Left ventricle myocardium superior (tissue), 1 donor: Measurements from ENCODE around the gene NR1H2. TPM values are rescaled to one million over a fixed set of nuclear protein-coding genes. Genes with fewer than 3 reads are reported as not detected.
"Not testable (repeated sequence)": the region's sequence is repeated elsewhere in the genome, so short reads cannot be mapped to it uniquely, and the experiment has no call there.

Source experiments
- ATAC-seq: fragments of 200-7000 bp; cut with Tn5 transposase; one replicate; pipeline ENCODE4 v1.9.1; 2020; ENCODE audit warnings: mild to moderate bottlenecking, moderate library complexity
- DNase-seq: peaks from one replicate; pipeline ENCODE4 v3.0.0-alpha.2; 2020
- intact Hi-C: fragments of 100-400 bp; cut with micrococcal nuclease; formaldehyde crosslinking; loops from one replicate; pipeline ENCODE4 v1.11.0; 2022
- total RNA-seq: library from RNA; stranded (reverse); fragmentation: NEBNext Ultra II Directional; extraction: Animal tissue kit (Norgen Biotek cat#: 25700); gene quantifications from one replicate; pipeline ENCODE4 v1.2.1, GENCODE V29; 2021
- donor health status: DM: no; HTN: yes; CAD: no; lungs with severe emphysema.

NR1H2 gene
- total RNA-seq, 1 donor from 2014 or later: 76.5 TPM

DNA sequence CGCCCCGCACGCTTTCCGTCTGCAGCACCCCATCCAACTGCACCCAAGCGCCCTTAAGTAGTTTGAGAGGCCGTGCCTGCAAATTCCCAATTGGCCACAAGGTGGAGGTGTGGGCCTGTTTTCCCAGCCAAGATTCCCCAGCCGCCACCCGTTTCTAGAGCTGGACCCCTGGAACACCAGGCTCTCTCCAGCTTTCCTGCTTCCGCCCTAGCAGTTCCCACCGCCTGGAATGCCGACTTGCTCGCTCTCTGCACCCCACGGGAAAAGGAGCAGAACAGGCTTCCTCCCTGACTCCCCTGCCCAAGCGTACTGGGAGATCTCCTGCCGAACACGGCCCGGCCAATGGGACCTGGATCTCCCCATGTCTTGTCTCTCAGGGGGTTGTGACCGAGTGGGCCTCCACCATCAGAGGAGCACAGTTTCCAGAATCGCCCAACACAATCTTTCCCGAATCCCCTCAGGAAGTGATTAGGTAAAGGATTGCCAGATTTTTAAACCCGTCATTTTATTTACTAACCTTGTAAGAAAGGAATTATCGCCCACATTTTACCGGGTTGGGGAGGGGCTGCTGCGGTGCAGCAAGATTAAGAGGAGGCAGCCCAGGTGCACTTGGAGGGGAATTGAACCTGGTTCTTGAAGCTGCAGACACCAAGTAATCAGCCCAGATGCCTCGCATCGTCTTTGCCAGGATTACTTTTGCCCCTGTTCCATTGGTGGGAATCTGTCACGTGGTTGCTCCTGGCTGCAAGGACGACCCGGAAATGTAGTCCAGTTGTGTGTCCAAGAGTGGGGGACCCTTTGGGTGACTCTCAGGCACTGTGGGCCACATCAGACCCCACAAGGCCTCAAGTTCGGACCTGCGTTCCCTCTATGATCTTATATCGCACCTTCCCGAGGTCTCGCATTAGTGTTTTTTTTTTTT, 7.3 kb upstream of the NR1H2 start:
- ATAC-seq (peak; percentile 96), DNase-seq (peak; percentile 86)
- intact Hi-C loops: no loop called here

DNA sequence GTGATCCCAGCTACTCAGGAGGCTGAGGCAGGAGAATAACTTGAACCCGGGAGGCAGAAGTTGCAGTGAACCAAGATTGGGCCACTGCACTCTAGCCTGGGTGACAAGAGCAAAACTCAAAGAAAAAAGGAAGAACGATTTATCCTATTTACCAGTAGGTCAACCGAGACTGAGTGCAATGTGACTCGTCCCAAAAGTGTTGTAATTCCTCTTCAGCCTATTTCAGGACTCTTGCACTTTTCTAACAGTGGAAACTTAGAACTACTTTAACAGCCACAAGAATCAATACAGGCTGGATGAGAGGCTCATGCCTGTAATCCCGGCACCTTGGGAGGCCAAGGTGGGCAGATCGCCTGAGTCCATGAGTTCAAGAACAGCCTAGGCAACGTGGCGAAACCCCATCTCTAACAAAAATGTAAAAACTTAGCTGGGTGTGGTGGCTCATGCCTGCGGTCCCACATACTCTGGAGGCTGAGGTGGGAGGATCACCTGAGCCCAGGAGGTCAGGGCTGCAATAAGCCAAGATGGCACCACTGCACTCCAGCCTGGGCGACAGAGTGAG, 4.3 kb upstream of the NR1H2 start:
- DNase-seq: no peak
- no peak for ATAC-seq
- intact Hi-C loops: no loop called here

DNA sequence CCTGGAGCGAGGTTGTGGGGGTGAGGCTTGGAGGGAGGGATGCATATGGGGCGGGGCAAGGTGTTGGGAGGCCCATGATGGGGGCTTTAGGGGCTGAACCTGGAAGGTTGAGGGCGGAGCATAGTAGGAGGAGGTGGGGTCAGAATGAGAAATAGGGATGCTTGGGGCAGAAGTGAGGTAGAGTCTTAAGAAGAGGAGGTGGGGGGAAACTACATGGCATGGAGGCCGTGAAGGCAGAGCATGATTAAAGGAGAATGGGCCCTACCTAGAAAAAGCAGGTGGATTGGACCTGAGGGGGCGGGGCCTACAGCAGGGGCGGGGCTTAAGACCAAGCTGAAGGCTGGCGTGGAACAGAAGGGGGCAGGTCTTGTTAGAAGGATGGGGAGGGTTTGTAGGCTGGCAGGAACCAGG, 799 bp downstream of the NR1H2 start:
- ATAC-seq (no peak), DNase-seq (no peak)
- intact Hi-C loops: no loop called here

DNA sequence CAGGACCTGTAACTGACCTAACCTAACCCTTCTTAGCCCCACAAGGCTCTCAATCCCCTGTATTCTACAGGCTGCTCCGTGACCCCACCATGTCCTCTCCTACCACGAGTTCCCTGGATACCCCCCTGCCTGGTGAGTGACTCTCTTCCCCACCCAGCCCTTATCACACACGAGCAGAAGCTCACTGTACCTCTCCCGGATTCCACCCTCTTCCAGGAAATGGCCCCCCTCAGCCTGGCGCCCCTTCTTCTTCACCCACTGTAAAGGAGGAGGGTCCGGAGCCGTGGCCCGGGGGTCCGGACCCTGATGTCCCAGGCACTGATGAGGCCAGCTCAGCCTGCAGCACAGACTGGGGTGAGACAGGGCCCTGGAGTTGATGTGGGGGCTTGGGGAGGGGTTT, 1.3 kb downstream of the NR1H2 start:
- intact Hi-C loops: no loop called here
- no peak for ATAC-seq

DNA sequence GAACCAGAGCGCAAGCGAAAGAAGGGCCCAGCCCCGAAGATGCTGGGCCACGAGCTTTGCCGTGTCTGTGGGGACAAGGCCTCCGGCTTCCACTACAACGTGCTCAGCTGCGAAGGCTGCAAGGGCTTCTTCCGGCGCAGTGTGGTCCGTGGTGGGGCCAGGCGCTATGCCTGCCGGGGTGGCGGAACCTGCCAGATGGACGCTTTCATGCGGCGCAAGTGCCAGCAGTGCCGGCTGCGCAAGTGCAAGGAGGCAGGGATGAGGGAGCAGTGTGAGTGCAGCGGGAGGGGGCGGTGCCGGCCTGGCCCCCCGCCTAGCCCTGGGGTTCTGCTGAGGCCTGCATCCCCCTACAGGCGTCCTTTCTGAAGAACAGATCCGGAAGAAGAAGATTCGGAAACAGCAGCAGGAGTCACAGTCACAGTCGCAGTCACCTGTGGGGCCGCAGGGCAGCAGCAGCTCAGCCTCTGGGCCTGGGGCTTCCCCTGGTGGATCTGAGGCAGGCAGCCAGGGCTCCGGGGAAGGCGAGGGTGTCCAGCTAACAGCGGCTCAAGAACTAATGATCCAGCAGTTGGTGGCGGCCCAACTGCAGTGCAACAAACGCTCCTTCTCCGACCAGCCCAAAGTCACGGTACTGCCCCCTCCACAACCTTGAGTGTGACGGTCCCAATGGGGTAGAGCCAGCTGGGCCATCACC, 2.1 kb downstream of the NR1H2 start:
- intact Hi-C loops: no loop called here

More for the DNA sequence above, 1.3 kb downstream of the NR1H2 start:
- DNase-seq: no peak

DNA sequence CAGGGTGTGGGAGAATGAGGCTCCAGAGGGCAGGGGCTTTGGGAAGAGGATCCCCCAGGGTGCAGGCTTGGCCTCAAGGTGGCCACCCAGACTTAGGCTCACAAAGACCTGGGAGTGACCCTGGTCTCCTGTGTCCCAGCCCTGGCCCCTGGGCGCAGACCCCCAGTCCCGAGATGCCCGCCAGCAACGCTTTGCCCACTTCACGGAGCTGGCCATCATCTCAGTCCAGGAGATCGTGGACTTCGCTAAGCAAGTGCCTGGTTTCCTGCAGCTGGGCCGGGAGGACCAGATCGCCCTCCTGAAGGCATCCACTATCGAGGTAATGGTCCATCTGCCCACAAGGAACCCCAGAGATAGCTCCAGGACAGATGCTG, 2.6 kb downstream of the NR1H2 start:
- DNase-seq: no peak
- intact Hi-C loops: no loop called here
- no peak for ATAC-seq

More for the DNA sequence above, 2.1 kb downstream of the NR1H2 start:
- DNase-seq (no peak), ATAC-seq (no peak)

DNA sequence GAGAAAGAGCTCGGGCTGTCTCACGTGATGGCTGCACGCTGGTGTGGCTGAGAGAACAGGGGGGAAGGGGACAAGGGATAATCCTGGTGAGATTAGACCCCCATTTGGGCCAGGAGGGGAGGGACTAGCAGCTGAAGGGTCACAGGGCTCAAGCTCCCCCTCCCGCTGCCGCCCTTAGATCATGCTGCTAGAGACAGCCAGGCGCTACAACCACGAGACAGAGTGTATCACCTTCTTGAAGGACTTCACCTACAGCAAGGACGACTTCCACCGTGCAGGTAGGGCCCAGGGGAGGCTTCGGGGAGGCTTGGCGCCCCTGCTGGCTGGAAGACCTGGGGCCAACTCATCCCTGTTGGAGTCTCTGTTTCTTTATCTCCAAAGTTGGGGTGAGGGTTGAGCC, 3.3 kb downstream of the NR1H2 start:
- intact Hi-C loops: no loop called here

DNA sequence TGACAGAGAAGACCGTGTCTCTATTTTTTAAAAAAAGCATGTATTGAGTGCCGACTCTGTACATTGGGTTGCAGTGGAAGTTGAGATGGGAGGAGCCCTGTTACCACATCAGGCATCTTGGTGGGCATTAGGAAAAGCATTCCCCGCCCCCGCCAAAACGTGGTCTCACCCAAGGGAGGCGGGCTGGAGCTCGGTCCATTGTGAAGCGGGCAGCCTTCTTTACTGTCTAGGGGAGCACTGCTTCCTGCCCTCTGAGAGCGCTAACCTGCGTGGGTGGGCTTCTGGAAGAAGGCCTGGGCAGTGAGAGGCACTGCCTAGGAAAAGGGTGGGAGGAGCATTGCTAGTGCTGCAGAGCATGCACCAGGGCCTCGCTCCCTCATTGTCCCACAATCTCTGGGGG, 3.9 kb downstream of the NR1H2 start:
- no peak for ATAC-seq
- DNase-seq: no peak
- intact Hi-C loops: no loop called here

More for the DNA sequence above, 3.3 kb downstream of the NR1H2 start:
- DNase-seq (no peak), ATAC-seq (no peak)

DNA sequence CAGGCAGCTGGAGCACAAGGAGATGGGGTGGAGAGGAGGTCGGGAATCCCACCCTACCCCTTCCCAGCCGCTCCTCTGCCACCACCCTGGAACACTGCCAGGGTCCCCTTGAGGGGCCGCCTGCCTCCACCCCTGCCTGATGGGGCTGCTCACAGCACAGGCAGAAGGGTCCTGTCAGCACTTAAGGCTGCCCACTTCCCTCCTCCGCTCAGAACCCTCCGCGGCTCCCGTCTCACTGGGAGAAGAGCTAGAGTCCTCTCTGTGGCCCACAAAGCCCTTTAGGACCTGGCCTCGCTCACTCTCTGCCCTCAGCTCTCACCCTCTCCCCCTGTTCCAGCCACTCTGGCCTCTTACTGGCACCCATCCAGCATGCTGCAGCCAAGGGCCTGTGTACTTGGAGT, 4.5 kb downstream of the NR1H2 start:
- ATAC-seq (no peak), DNase-seq (no peak)
- intact Hi-C loops: no loop called here

DNA sequence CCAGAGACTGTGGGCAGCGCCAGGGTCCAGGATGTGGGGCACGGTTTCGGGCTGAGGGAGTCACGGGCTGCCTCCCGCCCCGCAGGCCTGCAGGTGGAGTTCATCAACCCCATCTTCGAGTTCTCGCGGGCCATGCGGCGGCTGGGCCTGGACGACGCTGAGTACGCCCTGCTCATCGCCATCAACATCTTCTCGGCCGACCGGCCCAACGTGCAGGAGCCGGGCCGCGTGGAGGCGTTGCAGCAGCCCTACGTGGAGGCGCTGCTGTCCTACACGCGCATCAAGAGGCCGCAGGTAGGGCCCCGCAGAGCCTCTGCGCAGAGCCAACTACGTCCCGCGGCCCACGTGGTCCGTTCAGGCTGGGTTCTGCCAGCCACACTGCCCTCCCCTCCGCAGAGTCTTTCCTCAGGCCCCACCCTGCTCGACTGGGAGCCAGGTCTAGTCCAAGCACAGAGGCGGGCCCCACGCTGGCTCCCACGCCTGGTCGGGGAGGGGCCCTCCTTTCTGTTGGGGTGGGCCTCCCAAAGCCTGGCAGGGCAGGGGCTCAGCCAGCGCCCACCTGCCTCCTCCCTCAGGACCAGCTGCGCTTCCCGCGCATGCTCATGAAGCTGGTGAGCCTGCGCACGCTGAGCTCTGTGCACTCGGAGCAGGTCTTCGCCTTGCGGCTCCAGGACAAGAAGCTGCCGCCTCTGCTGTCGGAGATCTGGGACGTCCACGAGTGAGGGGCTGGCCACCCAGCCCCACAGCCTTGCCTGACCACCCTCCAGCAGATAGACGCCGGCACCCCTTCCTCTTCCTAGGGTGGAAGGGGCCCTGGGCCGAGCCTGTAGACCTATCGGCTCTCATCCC, 5.8 kb downstream of the NR1H2 start:
- DNase-seq (no peak), ATAC-seq (no peak)
- intact Hi-C loops: no loop called here

DNA sequence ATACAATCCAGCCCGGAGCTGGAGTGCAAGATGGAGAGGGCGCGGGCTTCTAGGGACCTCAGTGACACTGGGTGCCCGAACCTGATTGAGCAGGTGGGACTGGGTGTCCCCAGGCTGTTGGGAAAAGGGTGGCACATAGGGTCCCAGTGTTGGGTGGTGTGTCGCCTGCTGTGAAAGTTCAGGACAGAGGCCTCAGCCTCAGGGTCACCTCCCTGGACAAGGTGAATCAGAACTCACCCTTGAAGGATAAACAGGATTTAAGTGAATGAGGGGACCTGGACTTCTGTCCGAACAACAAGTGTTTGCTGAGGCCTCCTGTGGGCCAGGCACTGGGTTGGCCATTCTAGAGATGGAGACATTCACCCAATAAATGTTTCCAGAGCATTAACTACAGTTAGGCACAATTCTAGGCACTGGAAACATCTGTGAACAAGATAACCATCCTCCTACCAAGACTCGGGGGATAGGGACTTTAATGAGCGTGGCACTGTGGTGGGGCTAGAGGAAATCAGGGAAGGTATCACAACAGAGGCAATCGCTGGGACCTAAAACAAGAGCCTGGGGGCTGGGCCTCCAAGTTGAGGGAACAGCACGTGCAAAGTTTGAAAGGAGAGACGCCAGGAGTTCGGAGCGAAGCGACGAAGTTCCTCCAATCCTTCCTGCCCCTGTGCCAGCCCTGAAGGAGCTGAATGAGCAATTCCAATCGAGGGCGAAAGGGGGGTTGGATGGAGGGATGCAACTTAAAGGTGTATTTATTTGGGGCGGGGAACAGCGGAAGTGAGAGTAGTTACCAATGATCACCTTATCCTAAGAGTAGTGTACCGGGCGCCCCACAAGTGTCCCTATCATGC, 7.0 kb downstream of the NR1H2 start:
- no peak for DNase-seq
- ATAC-seq: no peak
- intact Hi-C loops: no loop called here

DNA sequence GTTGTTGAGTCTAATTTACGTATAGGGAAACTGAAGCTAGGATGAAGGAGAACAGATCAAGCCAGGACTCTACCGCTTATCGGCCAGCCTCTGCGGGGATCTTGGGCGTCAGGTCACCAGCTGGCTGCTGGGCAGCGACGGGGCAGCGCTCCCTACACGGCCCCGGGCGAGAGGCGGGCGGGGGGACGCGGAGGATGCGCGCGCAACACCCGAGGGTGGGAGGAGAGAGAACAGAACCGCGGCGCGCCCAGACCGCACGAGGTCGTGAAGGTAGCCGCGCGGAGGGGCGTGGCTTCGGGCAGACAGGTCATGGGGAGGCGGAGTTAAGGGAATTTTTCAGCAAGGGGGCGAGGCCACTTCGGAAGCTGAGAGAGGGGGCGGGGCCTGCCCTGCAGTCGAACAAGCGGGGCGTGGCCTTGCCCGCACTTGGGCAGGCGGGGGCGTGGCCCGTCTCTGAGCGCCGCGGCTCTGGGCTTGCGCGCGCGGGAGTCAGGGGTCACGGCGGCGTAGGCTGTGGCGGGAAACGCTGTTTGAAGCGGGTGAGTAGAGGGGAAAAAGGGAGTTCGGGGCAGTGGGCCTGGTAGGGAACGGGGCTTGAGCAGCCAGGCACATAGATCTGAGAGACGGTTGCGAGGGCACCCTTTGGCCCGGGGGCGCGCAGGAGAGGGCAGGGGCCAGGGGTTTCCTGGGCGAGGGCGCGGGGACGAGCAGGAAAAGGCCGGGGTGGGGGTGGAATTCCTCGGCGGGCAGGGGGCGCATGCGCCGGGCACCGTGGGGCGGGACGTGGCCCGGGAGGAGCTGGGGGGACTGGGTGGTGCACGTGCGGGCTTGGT, 7.8 kb downstream of the NR1H2 start, which contains the start of gene POLD1:
Gene POLD1 (plus strand): TSS at position 496 of the 833 bp plus-strand sequence. CDS start 14,505 bp downstream, outside the sequence.
- peak; percentile 96 for ATAC-seq
- intact Hi-C loops: no loop called here
- peak; percentile 99 for DNase-seq

DNA sequence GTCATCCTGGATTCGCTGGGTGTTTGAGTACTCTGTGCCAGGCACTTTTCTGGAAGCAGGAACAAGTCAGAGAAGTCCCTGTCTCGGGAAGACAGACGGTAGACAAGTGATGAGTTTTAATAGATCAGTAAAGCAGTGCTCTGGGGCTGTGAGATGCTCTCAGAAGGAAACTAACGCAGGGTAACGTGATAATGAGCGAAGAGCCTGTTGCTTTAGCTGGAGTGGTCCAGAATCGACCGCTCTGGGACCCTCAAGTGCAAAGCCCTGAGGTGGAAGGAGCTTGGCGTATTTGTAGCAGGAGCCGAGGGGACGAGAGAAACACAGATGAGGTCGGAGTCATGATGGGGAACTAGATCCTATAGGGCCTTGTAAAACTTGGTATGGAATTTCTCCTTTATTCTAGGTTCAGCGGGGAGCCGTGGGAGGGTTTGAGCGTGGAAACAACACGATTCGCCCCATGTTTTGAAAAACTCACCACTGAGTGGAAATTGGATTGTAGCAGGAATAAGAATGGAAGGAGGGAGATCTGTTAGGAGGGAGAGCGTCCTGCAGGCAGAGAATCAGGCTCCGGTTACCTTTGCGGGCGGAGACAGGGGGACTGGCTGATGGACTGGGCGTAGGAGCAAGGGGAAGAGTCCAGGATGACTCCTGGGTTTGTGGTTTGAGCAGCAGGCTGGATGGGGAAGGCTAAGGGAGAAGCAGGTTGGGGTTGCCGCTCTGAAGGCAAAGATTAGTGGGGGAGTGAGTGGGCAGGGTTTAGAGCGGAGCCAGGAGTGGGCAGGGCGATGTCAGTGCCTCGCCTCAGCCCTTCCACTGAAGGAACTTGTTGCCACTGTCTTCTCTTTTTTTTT, 8.7 kb downstream of the NR1H2 start:
- intact Hi-C loops: no loop called here
- no peak for ATAC-seq
- no peak for DNase-seq

DNA sequence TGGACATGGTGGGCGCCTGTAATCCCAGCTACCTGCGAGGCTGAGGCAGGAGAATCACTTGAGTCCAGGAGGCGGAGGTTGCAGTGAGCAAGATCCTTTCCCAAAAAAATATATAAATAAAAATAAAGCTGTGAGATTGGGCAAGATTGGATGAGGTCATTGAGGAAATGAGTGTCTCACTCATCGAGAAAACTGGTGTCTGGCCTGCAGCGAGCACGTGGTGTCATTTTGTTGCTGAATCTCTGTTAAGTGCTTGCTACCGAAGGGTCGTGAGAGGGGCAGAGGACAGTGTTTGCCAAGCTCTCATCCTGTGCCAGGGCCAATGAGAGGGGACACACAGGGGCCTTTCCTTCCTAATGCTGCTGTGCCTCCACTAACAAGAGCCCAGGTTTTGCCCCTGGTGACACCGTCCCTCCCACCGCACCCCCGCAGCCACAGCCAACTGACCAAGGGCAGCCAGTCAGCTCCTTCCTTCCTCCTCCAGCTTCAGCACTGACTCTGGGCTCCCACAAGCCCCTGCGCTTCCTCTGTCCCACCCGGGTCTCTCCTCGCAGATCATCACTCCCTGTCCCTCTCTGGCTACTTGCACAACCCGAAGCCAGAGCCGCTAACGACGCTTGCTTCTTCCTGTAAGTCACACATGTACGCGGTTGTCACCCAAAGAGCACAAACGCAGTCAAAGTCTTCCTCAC, 11.1 kb downstream of the NR1H2 start:
- no peak for DNase-seq

DNA sequence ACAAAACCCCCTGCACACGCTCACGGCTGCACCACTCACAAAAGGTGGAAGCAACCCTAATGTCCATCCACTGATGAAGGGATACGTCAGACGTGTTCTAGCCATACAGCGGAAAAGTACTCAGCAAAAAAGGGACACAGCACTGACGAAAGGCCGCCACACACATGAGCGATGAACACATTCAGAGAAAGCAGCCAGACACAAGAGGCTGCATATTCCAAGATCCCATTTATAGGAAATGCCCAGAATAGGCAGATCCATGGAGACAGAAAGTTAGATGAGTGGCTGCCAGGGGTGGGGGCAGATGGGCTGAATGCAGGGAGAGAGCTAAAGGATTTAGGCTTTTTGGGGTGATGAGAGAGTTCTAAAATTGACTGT, 11.6 kb downstream of the NR1H2 start:
- DNase-seq (no peak), ATAC-seq (no peak)
- intact Hi-C loops: no loop called here

More for the DNA sequence above, 11.1 kb downstream of the NR1H2 start:
- intact Hi-C loops: no loop called here
- no peak for ATAC-seq

DNA sequence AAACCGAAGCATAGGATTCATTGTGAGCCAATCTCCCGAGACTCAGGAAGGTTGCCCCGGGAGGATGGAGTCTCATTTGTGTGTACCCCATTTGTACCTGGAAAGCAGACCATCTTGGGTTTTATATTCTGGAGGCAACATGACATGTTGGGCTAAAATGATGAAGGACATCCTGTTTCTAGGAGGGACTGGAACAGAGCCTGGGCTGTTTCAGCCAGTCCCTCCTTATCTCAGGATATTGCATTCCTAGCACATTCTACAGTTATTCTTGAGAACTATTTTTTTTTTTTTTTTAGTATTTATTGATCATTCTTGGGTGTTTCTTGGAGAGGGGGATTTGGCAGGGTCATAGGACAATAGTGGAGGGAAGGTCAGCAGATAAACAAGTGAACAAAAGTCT, 14.0 kb downstream of the NR1H2 start:
- intact Hi-C loops, DNase-seq, ATAC-seq: not testable (repeated sequence)
